GM18951 (cell line): Measurements from ENCODE around the gene KRT78.

Source experiments
- POLR2A ChIP-seq: IDR thresholded peaks from 4 replicates; pipeline ENCODE4 v1.6.1; 2011; ENCODE audit warnings: mild to moderate bottlenecking; ENCODE audit not compliant: insufficient read length, insufficient read depth; ENCODE audit errors: extremely low read depth
- in situ Hi-C: fragments of 300-500 bp; cut with MboI; formaldehyde crosslinking; loops from one replicate; pipeline ENCODE4 v1.12.0; 2022; ENCODE audit warnings: low sequenced_read_pairs, mixed read lengths, inconsistent platforms; ENCODE audit not compliant: unreplicated experiment

The KRT78 gene

DNA sequence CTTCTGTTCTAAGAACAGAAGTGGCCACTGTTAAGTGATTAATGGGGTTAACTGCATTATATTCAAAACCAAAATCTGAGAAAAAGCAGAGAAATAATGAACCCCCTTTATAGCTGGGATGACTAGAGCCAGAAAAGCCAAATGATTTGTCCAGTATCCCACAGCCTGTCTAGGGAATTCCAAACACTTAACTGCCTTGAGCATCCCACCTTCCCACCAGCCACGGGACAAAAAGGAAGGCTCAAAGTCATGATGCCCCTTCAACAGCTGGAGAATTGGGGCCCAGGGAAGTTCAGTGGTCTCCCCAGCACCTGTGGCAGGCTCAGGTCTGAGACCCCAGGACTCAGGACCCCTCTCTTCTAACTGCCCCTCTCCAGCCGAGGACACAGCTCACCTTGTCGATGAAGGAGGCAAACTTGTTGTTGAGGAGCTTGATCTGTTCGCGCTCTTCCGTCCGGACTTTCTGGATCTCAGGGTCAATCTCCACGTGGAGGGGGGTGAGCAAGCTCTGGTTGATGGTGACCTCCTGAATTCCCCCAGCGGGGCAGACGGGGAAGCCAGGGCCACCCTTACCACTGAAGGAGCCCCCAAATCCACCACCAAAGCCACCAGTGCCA, 35.5 kb downstream of the KRT78 start:
- in situ Hi-C loops, result no loop called here
- TF ChIP-seq POLR2A, result no peak

DNA sequence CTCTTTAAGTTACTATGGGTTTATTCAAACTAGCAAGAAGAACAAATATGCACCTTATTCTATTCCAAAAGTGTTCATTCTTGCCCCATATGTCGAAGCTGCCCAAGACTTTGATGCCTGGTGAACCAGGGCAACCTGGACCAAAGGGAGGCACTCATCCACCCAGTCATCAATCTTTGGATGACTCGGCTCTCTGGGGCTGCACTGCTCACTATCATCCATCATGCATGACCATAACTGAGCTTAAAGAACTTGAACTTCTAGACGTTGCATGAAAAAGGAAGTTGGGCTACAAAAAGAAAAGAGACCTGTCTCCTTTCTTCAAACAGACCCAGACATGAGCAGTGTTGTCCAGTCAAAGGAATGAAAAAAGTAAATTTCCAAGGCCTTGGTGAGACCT, 36.0 kb downstream of the KRT78 start:
- no peak for TF ChIP-seq POLR2A
- in situ Hi-C loops, result no loop called here

DNA sequence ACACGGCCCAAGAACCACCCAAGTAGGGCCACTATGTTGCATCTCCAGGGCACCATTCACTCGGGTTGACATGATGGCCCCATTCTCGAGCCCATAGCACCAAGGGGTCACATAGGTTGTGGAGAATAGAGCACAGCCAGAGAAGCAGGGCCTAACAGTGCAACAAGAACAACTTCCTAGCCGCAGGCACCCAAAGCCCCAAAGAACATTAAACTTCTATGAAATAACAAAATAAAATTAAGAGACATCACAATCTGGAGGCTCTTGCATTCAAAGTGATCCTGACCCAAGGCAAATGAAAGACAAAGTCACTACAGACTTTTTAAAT, 36.8 kb downstream of the KRT78 start:
- no peak for TF ChIP-seq POLR2A
- in situ Hi-C loops, result no loop called here

DNA sequence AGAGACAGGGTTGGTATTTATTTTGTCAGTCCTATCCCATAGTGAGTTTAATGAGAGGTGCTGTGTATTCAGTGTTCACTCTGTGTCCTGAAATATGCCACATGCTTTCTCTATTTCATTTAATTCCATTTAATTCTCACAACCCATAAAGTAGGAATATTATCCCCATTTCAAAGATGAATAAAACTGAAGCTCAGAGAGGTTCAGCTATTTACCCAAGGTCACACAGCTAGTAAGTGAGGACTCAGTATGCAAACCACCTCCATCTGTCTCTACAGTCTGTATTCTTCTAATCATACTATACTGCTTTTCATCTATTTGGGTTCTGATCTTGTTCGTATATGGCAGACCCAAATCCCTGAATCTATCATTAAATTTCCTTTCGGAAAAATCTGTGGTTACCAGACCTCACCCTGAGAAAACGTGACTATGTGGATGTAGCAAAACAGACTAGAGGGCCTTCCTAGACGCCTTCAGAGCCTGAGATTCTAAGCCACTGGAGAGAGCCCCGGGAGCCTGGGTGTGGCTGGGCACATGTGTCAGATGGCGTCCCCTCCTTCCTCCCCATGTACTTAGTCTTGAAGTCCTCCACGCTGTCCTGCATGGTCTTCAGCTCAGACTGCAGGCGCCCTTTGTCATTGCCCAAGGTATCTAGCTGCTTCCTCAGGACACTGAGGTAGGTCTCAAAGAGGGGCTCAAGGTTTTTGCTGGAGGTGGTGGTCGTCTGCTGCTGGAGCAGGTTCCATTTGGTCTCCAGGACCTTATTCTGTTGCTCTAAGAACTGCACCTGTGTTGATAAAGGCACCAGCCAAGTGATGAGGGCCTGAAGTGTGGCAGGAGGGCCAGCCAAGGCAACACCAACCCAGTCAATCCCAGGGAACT, 37.4 kb downstream of the KRT78 start:
- TF ChIP-seq POLR2A, result no peak
- in situ Hi-C loops, result no loop called here

DNA sequence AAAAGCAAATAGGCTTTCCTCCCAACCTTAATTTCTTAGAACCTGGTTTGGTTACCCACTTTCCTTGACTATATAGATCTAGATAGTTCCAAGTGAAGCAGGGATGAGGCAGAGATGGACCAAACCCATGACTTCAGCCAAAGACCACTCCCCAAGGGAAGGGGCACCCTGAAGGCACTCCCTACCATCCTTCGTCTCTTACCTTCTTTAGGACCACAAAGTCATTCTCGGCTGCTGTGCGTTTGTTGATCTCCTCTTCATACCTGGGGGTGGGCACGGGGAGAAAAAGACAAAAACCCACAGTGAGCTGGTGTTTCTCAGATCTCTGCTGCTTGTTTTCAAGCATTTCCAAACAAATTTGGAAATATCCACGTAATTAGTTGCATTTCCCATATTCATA, 38.2 kb downstream of the KRT78 start:
- in situ Hi-C loops, result no loop called here

DNA sequence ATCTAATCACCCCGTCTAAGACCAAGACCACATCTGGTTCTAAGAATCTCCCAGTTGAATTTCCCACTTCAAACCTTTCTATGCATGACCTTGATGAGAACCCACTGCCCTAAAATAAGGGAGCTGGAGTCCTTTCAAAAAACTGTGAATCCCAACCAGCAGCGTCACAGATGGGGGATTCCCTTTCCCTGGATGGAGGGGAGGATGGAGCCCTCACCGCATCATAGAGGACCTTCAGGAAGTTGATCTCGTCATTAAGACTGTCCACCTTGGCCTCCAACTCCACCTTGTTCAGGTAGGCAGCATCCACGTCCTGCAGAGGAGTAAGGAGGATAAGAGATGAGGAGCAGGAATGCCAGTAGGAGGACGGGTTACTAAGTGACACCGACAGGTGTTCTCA, 39.6 kb downstream of the KRT78 start:
- TF ChIP-seq POLR2A, result no peak
- in situ Hi-C loops, result no loop called here

More for the DNA sequence above, 38.2 kb downstream of the KRT78 start:
- no peak for TF ChIP-seq POLR2A

DNA sequence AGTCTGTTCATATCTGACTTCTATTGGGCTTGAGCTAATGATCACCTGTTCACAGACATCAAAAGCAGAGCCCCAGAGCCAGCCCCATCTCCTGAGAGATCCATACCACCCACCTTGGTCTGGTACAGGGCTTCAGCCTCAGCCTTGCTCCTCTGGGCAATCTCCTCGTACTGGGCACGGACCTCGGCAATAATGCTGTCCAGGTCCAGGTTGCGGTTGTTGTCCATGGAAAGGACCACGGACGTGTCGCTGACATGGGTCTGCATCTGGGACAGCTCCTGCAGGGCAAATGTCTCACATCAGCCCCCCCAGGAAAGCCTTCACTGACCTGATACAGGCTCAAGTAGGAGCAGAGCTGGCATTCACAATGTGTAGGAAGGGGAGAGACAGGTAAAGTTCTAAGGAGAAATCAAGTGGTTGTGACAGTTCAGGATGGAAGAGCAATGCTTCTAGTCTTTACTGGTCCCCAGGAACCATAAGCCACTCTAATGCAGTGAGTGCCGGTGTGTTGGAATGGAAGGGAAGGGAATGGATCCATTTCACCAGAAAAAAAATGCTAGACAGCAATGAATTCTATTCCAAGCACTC, 40.1 kb downstream of the KRT78 start:
- no peak for TF ChIP-seq POLR2A
- in situ Hi-C loops, result no loop called here

DNA sequence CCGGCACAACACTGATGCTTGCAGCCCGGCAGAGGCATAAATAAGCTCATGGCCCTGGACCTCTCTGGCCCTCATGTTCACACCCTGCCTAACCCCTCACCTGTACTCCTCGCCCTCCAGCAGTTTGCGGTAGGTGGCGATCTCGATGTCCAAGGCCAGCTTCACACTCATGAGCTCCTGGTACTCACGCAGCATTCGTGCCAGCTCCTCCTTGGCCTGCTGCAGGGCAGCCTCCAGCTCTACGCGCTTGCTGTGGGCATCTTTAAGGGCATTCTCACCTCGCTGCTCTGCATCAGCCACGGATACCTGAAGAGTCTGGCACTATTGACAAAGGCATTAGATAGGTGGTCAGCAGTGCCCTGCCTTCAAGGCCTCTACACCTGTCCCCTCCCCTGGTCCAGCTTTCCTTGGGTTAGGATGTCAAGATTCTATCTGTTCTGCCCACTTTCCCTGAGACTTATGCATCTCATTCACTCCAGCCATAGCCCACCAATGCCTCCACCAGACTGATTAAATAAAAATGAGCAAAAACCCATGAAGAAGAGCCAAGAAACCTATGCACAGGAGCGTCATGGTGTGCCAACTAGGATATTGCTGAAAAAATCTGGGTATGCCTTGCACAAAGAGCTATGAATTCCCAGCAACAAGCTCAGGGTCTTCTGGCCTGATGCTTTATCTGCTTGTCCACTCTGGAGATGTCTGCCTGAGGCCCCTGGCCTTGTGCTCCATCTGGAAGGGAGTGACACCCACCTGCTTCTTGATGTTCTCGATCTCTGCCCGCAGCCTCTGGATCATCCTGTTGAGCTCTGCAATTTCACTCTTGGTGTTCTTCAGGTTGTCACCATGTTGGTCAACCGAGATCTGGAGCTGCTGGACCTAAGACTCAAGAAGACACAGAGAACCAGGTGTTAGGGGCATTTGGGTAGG, 41.0 kb downstream of the KRT78 start:
- in situ Hi-C loops, result no loop called here
- no peak for TF ChIP-seq POLR2A

DNA sequence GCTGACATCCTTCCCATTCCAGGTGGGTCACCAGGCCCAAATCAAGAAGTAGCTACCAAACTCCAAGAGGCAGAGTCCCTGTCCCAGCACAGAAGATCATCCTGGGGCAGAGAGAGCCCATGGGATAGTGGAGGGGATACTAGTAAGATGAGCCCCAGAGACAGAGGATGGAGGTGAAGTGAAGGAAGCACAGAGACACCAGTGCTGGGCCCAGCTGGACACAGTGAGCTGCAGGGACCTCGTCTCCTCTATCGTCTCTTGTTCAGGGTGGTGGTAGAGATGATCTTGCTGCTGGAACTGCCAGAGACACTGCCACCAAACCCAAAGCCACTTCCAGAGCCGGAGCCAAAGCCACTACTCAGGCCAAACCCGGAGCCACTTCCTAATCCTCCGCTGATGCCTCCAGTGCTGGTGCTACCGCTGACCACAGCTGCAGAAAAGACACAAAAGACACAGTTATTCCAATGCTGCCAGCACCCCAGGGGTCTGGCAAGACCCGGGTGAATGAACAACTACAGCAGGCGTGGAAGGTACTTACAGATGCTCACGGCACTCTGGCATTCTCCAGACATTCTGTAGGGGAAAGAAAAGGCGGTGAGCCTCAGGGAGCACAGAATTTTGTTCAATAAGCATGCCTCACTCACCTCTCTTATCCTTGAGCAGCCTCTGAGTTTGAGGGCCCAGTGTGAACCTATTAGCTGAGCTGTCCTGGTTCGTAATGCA, 41.8 kb downstream of the KRT78 start:
- TF ChIP-seq POLR2A, result no peak

DNA sequence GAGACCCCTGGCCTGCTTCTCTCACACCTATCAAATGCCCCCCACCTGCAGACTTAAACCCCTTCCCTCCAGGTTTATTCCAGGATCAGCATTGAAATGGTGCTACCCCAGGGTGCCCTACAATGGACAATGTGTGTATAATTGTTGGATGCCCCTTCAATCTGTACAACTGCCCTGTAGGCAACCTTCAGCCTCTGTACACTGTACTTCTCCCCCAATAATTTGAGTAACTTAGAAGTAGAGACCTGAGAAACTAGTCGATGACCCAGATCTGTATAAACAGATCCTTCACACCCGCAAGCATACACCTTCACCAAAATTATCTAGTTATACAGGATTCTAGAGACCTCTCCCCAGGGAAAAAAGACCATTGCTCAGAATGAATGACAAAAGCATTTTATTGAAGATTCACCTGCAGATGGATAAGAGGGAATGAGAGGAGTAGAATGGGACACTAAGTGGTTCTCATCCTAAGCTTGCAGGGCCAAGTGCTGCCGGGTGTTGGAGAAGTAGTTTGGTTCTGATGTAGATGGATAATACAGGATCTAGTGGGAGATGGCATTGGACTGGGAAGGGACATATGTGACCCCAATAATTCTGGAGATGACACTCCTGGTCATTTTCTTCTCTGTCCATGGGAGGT, 42.5 kb downstream of the KRT78 start:
- in situ Hi-C loops, result no loop called here
- TF ChIP-seq POLR2A, result no peak

More for the DNA sequence above, 41.8 kb downstream of the KRT78 start:
- in situ Hi-C loops, result no loop called here

DNA sequence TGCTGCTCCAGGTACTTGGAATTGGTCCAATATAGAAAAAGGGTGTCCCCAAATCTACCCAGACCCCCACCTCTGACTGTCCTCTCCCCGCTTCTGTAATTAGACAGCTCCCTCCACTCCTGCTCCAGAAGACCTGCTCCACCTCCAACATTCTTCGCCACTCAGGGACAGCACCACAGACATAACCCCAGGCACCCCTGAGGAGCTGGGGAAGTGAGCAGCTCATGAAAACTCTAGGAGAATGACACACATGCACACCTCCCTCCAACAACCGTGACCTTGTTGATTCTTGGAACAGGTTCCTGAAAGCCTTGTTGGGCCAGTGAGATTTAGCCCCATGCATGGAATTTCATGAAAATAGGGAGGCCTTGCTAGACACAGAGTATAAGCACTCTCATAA, 43.1 kb downstream of the KRT78 start:
- TF ChIP-seq POLR2A, result no peak
- in situ Hi-C loops, result no loop called here

DNA sequence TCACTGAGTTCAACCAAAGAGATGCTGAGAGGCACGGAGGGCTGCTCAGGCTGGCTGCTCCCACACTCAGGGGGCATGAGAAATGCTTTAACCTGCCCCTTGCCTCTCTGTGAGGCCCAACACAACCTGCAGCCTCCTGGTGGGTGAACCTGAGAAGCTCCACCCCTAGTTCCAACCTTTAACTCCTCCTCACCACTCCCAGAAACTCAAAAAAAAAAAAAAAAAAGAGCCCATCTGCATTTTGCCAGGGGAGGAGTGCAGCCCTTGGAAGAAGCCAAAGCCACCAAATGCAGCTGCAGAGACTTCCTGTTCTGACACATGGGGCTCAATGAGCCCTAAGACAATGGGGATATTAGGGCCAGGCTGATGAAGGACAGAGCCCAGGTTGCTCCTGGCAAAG, 43.8 kb downstream of the KRT78 start:
- in situ Hi-C loops, result no loop called here
- TF ChIP-seq POLR2A, result no peak
